BLaER1 treated with 17β-estradiol and CSF1 and Interleukin-3, amounts not matched to agents 10 nM and 100 nM (cell line): Measurements from ENCODE around the gene P4HB.

ENCODE experiments used
- H3K27ac ChIP-seq, 11 experiments: shearing (Covaris generic); formaldehyde crosslinking; 2 replicates each; pipeline ENCODE4 v1.8.1; 2022
- H3K27me3 ChIP-seq, 11 experiments: shearing (Covaris generic); formaldehyde crosslinking; 2 replicates each; pipeline ENCODE4 v1.8.1; 2022
- H3K36me3 ChIP-seq, 11 experiments: shearing (Covaris generic); formaldehyde crosslinking; 2 replicates each; pipeline ENCODE4 v1.8.1; 2022
- H3K4me1 ChIP-seq, 10 experiments: shearing (Covaris generic); formaldehyde crosslinking; 2 replicates each; pipeline ENCODE4 v1.8.1; 2022
- H3K4me2 ChIP-seq, 11 experiments: shearing (Covaris generic); formaldehyde crosslinking; 2 replicates each; pipeline ENCODE4 v1.8.1; 2022
- H3K4me3 ChIP-seq, 10 experiments: shearing (Covaris generic); formaldehyde crosslinking; 2 replicates each; pipeline ENCODE4 v1.8.1; 2022
- H3K9ac ChIP-seq, 11 experiments: shearing (Covaris generic); formaldehyde crosslinking; 2 replicates each; pipeline ENCODE4 v1.8.1; 2022
- H3K9me3 ChIP-seq, 11 experiments: shearing (Covaris generic); formaldehyde crosslinking; replicated peaks in 1 of 11; 2 replicates each; pipeline ENCODE4 v1.8.1; 2022
- H4K20me1 ChIP-seq, 11 experiments: shearing (Covaris generic); formaldehyde crosslinking; 2 replicates each; pipeline ENCODE4 v1.8.1; 2022
- Cebpa-rat ChIP-seq, 11 experiments: shearing (Covaris generic); IDR thresholded peaks; 2 replicates each; pipeline ENCODE4 v1.8.1; 2022

The P4HB gene

GRCh38 chr17:81888988-81889595 lies 28.8 kb upstream of the P4HB start:
- peaks cover 16 to 85% (median 67%) of the 10 kb centered on the region in 11 experiments; a peak in 21 of 22 replicates for H4K20me1 ChIP-seq
- H3K27ac ChIP-seq = peak overlapping the region in 1 of 11 experiments; percentile 87; a peak in 2 of 22 replicates
- H3K9ac ChIP-seq = peak overlapping the region; percentile 91 to 99 (median 97); a peak in 17 of 22 replicates
- no peak for TF ChIP-seq Cebpa-rat (IDR thresholded peaks at IDR 0.05)
- H3K4me1 ChIP-seq = peaks cover 34 to 67% (median 45%) of the 10 kb centered on the region in 10 experiments
- H3K4me2 ChIP-seq = peak overlapping the region; percentile 90 to 100 (median 95); a peak in 21 of 22 replicates
- H3K36me3 ChIP-seq = peaks cover 63 to 72% (median 66%) of the 10 kb centered on the region in 11 experiments
- H3K4me3 ChIP-seq = peak overlapping the region in 7 of 10 experiments; percentile 70 to 97 (median 91); a peak in 8 of 20 replicates
- H3K9me3 ChIP-seq = no peaks in the 10 kb centered on the region
- H3K27me3 ChIP-seq = no peaks in the 10 kb centered on the region

DNA sequence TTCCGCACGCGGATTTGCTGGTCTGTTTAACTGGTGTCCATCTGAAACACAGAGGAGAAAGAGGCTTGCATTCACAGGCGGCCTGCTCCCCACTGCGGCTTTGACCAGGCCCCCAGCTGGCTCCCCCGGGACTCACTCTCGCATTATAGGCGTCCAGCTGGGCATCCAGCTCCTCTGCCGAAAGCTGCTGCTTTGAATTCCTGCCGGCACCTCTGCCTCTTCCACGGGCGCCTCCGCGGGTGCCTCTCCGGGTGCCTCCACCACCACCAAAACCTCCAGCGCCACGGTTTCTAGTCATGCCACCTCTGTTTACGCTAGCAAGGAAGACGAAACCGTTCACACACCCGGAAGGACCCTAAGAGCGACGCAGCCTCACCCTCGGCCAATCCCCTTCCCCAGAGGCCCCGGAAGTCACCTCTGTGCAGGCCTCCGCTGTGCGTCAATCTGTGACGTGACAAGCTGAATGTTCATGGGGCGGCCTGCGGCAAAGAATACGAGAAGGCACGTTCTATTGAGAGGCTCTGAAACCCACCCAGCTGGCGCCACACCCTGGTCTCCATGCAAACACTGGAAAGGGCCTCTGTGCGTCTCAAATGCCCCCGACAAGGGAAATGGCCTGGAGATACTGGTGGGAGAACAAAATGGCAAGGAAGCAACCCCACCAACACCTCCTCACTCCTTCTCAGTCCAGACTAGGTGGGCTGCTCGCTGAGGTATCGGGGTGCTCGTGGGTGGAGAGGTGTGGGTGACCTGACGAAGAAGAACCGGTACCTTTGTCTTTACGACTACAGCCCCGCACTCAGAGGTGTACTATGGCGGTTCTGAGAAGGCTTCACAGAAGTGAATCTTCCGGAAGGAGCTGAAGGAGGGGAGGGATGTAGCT lies 28.0 kb upstream of the P4HB start:
- Histone ChIP-seq H3K9ac (peak overlapping the region in 9 of 11 experiments; percentile 4 to 99 (median 98); a peak in 15 of 22 replicates), H3K27me3 (no peaks in the 10 kb centered on the region), H3K4me1 (peaks cover 27 to 60% (median 38%) of the 10 kb centered on the region in 10 experiments), H3K9me3 (no peaks in the 10 kb centered on the region), H3K4me3 (no peak overlapping the region), H3K4me2 (peak overlapping the region in 2 of 11 experiments; percentile 5 to 97; a peak in 4 of 22 replicates), H3K36me3 (peaks cover 69 to 73% (median 73%) of the 10 kb centered on the region in 11 experiments), H4K20me1 (peaks cover 16 to 86% (median 74%) of the 10 kb centered on the region in 11 experiments; a peak in 21 of 22 replicates), H3K27ac (no peak overlapping the region; a peak in 1 of 22 replicates)
- TF ChIP-seq Cebpa-rat (IDR thresholded peaks at IDR 0.05) = no peak

DNA sequence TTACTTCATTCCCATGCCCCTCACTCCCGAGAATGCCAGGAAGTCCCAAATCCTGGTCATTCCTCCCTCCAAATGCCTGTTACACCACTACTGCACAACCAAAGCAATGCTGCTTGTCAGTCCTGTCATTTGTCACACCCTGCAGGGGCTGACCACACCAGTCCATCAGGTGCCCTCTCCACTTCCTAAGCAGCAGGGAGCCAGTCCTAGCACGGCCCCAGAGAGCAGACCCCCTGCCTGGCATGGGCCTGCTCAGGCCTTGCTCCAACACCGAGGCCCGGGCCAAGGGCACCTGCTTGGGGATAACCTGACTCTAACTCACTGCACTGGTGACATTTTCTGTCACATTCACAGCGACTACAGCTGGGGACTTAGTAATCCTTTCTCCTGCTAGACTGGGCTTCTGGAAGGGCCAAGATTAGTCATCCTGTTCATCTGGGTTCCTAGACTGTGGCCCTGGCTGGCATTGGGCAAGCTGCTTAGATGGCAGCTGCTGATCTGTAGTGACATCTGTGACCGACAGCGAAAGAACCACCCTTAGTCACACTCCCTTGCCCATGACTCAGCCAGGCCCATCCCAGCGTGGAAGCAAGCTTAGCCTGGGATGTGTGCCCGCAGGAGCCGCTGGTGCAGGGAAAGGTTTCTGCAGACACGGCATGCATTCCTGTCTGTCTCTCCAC lies 25.7 kb upstream of the P4HB start:
- peaks cover 15 to 47% (median 25%) of the 10 kb centered on the region in 10 experiments for H3K4me1 ChIP-seq
- no peak overlapping the region for H3K4me3 ChIP-seq
- H3K9me3 ChIP-seq = no peaks in the 10 kb centered on the region
- H3K27me3 ChIP-seq = no peaks in the 10 kb centered on the region
- peak overlapping the region in 3 of 11 experiments; percentile 15 to 22 (median 15); a peak in 4 of 22 replicates for H3K4me2 ChIP-seq
- TF ChIP-seq Cebpa-rat (IDR thresholded peaks at IDR 0.05) = no peak
- H4K20me1 ChIP-seq = peaks cover 16 to 94% (median 77%) of the 10 kb centered on the region in 11 experiments; a peak in 21 of 22 replicates
- H3K36me3 ChIP-seq = peaks cover 91 to 97% (median 96%) of the 10 kb centered on the region in 11 experiments
- H3K27ac ChIP-seq = peak overlapping the region in 4 of 11 experiments; percentile 7 to 42 (median 18); a peak in 3 of 22 replicates
- H3K9ac ChIP-seq = peak overlapping the region in 9 of 11 experiments; percentile 9 to 50 (median 33); a peak in 12 of 22 replicates

- Histone ChIP-seq H3K27ac (peak overlapping the region in 3 of 11 experiments; percentile 7 to 42 (median 17); a peak in 3 of 22 replicates), H4K20me1 (peaks cover 16 to 89% (median 73%) of the 10 kb centered on the region in 11 experiments; a peak in 21 of 22 replicates), H3K4me2 (no peak overlapping the region)
Observed at GRCh38 chr17:81885454-81885853, 25.1 kb upstream of the P4HB start.

GRCh38 chr17:81884968-81885367 lies 24.6 kb upstream of the P4HB start:
- Histone ChIP-seq H3K9ac (peak overlapping the region in 1 of 11 experiments; percentile 50; a peak in 1 of 22 replicates), H3K4me1 (peaks cover 9 to 41% (median 19%) of the 10 kb centered on the region in 10 experiments), H3K4me2 (no peak overlapping the region), H3K36me3 (peaks cover 96 to 100% (median 100%) of the 10 kb centered on the region in 11 experiments), H3K4me3 (no peak overlapping the region), H3K27ac (0 out of 22 replicates have a peak overlapping the region, but pooled peaks of 1 of the 11 experiments have one; percentile 42), H3K9me3 (no peaks in the 10 kb centered on the region), H4K20me1 (peaks cover 16 to 89% (median 69%) of the 10 kb centered on the region in 11 experiments; a peak in 21 of 22 replicates), H3K27me3 (no peaks in the 10 kb centered on the region)
- TF ChIP-seq Cebpa-rat (IDR thresholded peaks at IDR 0.05) = no peak

More at GRCh38 chr17:81885454-81885853, 25.1 kb upstream of the P4HB start:
- Histone ChIP-seq H3K4me3 (no peak overlapping the region), H3K36me3 (peaks cover 94 to 100% (median 100%) of the 10 kb centered on the region in 11 experiments), H3K4me1 (peaks cover 14 to 46% (median 23%) of the 10 kb centered on the region in 10 experiments), H3K9me3 (no peaks in the 10 kb centered on the region), H3K9ac (peak overlapping the region in 3 of 11 experiments; percentile 34 to 50 (median 34); a peak in 4 of 22 replicates), H3K27me3 (no peaks in the 10 kb centered on the region)
- no peak for TF ChIP-seq Cebpa-rat (IDR thresholded peaks at IDR 0.05)

GRCh38 chr17:81884520-81884919 lies 24.2 kb upstream of the P4HB start:
- Histone ChIP-seq H3K27ac (no peak overlapping the region), H3K9me3 (no peaks in the 10 kb centered on the region), H3K36me3 (peaks cover 96 to 100% (median 100%) of the 10 kb centered on the region in 11 experiments), H3K4me3 (no peak overlapping the region), H3K4me1 (peaks cover 4 to 37% (median 14%) of the 10 kb centered on the region in 10 experiments; a peak in 18 of 20 replicates), H4K20me1 (peaks cover 16 to 89% (median 66%) of the 10 kb centered on the region in 11 experiments; a peak in 21 of 22 replicates), H3K4me2 (no peak overlapping the region), H3K27me3 (no peaks in the 10 kb centered on the region), H3K9ac (no peak overlapping the region)
- no peak for TF ChIP-seq Cebpa-rat (IDR thresholded peaks at IDR 0.05)

- peaks cover 64 to 79% (median 73%) of the 10 kb centered on the region in 11 experiments for H3K36me3 ChIP-seq
Observed at GRCh38 chr17:81879121-81879520, 18.8 kb upstream of the P4HB start.

DNA sequence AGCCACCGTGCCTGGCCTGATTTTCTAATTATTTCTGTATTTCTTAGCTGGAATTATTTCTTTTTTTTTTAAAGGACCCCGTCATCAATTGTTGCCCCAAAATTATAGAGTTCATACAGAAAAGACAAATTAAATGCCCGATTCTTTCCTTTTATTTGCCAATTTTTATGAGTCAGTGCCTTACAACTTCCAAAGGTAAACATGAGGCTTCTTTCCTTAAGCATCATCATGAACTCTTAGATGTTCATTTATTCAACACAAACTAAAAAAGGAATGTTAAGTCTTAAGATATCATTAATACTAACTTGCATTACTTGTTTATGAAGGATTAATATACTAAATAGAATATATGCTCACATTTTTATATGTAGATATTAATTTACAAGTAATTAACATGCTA lies 18.0 kb upstream of the P4HB start:
- Histone ChIP-seq H3K9me3 (no peaks in the 10 kb centered on the region), H3K4me3 (no peak overlapping the region), H3K36me3 (peaks cover 56 to 71% (median 65%) of the 10 kb centered on the region in 11 experiments), H3K9ac (no peak overlapping the region), H4K20me1 (peaks cover 0 to 34% (median 8%) of the 10 kb centered on the region in 11 experiments; a peak in 9 of 22 replicates), H3K27me3 (no peaks in the 10 kb centered on the region), H3K4me1 (peaks cover under 1 to 8% (median 6%) of the 10 kb centered on the region in 10 experiments; a peak in 14 of 20 replicates), H3K27ac (no peak overlapping the region), H3K4me2 (no peak overlapping the region)
- TF ChIP-seq Cebpa-rat (IDR thresholded peaks at IDR 0.05) = no peak

More at GRCh38 chr17:81879121-81879520, 18.8 kb upstream of the P4HB start:
- peaks cover 0 to 42% (median 15%) of the 10 kb centered on the region in 11 experiments; a peak in 15 of 22 replicates for H4K20me1 ChIP-seq
- TF ChIP-seq Cebpa-rat (IDR thresholded peaks at IDR 0.05) = no peak
- H3K4me2 ChIP-seq = no peak overlapping the region
- H3K4me3 ChIP-seq = no peak overlapping the region
- H3K9ac ChIP-seq = 0 out of 22 replicates have a peak overlapping the region, but pooled peaks of 1 of the 11 experiments have one; percentile 0
- H3K4me1 ChIP-seq = no peaks in the 10 kb centered on the region
- H3K27ac ChIP-seq = no peak overlapping the region
- no peaks in the 10 kb centered on the region for H3K9me3 ChIP-seq
- no peaks in the 10 kb centered on the region for H3K27me3 ChIP-seq
